DMS53 treated with DMSO at 0.1 percent for 48 hours (cell line): ENCODE measurements around the gene SLC39A8.
"Not testable (repeated sequence)": the region's sequence is repeated elsewhere in the genome, so short reads cannot be mapped to it uniquely, and the experiment has no call there.

Experiments
- DNase-seq: peaks from one replicate; lab custom pipeline; 2025; ENCODE audit not compliant: unreplicated experiment; lab: John Stamatoyannopoulos, UW

Gene SLC39A8

DNA sequence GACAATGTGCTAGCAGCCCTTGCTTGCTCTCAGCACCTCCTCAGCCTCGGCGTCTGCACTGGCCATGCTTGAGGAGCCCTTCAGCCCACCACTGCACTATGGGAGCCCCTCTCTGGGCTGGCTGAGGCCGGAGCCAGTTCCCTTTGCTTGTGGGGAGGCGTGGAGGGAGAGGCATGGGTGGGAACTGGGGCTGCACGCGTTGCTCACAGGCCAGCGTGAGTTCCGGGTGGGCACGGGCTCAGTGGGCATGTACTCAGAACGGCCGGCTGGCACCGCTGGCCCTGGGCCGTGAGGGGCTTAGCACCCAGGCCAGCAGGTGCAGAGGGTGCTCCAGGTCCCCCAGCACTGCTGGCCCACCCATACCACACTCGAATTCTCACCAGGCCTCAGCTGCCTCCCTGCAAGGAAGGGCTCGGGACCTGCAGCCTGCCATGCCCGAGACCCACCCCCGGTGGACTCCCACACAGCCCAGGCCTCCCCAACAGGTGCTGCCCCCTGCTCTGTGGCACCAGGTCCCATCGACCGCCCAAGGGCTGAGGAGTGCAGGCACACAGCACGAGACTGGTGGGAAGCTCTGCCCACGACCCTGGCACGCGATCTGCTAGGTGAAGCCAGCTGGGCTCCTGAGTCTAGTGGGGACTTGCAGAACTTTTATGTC lies 100.3 kb downstream of the SLC39A8 start:
- no peak for DNase-seq

DNA sequence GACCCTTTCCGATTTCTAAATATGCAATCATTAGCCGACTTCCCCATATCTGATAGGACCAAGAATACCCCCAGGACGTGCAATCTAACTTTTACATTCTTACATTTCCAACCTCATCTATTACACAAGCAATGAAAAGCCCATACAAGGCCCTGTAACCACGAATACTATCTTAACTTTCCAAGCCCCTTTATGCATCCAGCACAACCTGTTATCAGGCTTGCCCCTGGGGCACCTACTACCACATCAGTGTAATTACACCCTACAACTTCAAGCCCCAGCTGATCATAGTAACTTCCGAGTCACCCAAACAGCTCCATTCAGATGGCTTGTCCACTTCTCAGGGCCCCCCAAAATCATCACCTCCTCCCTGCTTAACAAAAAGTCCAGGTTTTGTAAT lies 102.0 kb downstream of the SLC39A8 start:
- not testable (repeated sequence) for DNase-seq

DNA sequence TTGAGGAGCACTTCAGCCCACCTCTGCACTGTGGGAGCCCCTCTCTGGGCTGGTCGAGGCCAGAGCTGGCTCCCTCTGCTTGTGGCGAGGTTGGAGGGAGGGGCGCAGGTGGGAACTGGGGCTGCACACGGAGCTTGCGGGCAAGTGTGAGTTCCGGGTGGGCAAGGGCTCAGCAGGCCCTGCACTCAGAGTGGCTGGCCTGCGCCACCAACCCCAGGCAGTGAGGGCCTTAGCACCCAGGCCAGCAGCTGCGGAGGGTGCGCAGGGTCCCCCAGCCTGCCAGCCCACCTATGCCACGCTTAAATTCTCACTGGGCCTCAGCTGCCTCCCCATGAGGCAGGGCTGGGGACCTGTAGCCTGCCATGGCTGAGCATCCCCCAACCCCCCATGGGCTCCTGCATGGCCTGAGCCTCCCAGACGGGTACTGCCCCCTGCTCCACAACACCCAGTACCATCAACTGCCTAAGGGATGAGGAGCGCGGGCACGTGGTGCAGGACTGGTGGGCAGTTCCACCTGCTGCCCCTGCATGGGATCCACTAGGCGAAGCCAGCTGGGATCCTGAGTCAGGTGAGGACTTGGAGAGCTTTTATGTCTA lies 110.9 kb downstream of the SLC39A8 start:
- DNase-seq, result no peak

DNA sequence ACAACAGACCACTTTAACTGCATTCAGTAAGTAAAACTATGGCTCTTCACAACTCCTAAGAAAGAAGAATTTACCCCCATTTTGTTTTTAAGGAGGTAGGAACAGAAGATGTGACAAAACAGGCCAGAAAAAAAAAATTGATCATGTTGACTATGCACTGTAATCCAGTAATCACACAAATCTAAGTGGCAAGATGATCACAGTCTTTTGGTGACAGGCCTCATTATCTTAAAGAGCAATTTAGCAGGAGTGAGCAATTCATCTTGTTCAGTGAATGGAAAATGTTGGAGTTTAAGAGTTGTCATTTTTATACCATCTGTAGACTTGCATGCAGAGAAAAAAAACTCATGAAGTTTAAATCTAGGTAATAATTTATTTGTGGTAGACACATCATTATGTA lies 115.1 kb downstream of the SLC39A8 start:
- no peak for DNase-seq

DNA sequence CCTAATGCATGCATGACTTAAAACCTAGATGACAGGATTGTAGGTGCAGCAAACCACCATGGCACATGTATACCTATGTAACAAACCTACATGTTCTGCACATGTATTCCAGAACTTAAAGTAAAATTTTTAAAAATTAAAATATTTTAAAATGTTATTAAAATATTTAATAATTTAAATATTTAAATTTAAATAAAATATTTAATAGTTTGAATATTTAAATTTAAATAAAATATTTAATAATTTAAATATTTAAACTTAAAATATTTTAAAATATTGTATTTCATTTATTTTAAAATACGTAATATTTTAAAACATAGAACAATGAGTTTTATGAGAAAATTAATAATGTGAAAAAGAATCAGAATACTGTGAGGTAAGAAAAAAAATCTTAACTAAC lies 117.9 kb downstream of the SLC39A8 start:
- no peak for DNase-seq

DNA sequence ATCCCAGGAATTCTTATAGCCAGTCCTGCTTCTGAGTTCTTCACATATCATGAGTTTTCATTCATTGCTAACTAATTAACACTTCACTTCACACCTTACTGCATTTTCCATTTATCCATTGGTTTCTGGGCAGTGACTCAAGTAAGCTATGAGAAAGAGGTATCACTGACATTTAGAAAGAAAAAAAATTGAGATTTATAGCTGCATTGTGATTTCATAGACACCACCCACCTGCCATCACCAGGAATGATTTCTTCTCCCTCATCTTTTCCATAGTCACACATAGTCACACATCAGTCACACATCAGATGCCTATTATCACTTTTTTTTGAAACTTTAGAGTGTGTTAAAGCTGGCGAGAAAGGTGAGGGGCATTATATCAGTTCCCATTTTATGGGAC lies 121.8 kb downstream of the SLC39A8 start:
- no peak for DNase-seq

DNA sequence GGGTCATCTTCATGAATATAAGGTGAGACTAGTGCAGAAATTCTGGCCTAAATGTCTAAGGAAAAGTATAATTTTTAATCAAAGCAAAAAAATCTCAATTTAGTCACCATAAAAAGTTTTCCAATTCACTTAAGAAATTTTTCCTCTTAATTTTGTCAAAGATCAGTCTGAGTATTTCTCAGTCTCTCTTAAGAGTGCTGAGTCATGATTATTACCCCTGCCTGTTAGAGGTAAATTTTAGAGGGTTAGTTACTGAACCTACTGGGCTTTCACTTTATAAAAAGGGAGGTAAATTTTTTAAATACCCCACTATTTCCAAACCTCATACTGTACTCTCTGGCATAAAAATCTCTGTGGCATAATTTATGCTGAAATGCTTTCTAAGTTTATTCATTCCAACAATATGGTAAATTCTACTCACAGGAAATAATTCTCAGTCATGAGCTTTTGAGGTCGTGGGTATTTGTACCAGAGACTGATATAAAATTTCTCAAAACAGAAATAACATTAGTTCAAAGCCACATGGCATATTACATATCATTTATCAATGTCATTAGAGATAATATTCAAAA lies 122.4 kb downstream of the SLC39A8 start:
- DNase-seq, result no peak

DNA sequence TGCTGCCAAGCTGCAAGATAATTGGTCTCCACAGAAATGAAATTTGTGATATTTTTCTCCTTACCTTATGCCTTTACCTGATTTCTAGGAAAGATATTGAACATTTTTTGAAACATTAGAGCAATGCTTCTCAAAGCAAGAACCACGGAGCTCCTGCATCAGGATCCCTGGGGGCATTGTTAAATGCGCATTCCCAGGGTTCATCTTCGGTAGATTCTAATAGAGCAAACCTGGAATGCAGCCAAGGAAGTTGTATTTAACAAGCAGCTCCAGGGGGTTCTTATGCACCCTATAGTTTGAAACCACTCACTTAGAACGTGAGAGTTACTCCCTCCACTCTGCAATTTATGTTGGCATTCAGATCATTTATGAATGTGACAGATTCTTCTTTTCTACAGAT lies 126.2 kb downstream of the SLC39A8 start:
- no peak for DNase-seq

DNA sequence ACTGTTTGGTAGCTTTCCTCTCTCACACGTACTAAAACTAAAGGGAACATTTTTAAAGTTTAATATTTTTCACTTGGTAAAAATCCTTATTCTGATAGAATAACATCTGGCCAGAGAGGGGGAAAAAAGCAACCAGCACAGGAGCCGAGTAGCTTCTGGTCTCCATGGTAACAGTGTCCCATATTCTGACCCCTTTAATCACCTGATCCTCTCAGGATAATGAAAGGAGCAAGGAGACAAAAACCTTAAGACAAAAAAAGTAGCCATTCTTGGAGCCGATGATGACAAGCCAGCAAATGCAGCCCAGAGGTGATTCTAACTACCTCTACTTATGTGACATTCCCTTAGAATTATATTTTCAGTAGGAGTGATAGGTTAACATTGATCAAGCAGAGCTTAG lies 126.6 kb downstream of the SLC39A8 start:
- DNase-seq, result no peak

DNA sequence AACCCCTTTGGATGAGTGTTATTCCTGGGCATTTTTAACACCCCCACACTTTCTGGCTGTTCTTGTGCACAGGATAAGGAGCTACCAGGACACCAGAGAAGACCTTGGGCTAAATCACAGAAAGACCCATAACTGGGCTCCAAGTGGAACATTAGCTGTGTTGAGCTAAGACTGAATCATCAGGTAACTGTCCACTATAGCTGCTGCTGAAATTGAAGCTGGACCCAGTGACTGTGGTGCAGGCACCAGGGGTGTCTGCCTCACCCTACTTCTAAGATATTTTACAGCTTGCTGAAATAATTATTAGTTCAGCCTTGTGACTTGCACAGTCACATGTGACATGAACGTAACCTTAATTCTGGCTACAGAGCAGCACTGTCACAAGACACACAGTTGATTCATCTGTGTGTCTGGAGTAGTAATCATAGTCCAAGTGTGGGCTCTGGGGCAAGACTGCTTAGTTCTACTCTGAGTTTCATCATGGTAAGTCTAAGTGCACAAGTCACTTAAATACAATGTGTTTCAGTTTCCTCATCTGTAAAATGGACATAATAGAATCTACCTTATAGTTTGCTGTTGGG lies 127.4 kb downstream of the SLC39A8 start:
- no peak for DNase-seq

DNA sequence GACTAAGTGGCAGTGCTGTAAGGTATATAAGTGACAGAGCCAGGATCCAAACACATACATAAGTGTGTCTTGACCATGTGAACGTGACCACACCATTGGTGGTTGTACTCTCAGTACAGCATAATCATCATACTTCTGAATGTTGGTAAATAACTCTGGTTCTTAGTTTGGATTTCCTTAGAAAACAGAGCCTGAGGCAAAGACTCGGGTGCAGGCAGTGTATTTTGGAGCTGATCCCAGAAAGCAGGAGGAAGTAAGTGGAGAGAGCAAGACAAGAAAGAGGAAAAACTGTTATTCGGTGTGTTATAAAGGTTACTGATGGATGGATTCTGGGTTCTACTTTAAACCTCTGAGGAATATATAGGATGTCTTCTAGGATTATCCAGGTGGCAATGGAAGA lies 127.9 kb downstream of the SLC39A8 start:
- DNase-seq, result no peak

DNA sequence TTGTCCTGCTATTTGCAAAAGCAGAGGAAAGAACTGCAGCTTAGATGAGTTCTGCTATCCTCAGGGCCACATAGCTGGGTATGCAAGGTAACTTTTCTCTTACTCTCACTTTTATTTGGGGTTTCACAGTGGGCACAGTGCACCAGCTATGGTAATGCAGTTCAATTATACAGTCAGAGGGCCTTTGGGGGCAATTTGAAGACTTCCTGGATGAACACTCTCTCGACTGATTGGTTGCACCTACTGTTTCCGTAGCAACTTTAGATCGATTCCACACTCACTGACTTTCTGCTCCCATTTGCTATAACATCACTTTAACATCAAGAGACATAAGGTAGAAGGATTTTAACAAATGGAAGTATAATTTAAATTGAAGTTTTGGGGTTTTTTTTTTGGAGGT lies 128.6 kb downstream of the SLC39A8 start:
- no peak for DNase-seq

DNA sequence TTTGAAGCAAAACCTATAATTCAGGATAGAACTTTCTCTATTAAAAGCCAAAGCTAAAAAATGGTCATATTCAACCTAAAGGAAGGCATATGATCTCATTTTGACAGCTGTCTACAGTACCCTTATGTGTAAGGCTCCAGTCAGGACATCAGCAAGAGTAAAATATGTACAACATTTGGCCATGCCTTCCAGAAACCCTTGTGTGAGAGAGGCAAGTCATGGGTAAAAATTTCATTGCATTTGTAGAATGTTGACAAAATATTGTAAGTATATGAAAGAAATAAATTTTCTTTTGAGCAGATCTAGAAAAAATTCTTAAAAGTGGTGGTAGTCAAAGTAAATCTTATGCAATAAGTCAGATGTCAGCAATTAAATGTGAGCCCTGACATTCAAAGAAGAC lies 132.3 kb downstream of the SLC39A8 start:
- no peak for DNase-seq
